HG02623 (cell line): Measurements from ENCODE around the gene PPFIA1.
A peak's percentile ranks its signal among the peaks of the same experiment; 100 is the strongest.
"Not testable (repeated sequence)": the region's sequence is repeated elsewhere in the genome, so short reads cannot be mapped to it uniquely, and the experiment has no call there.

Experiments used
- ATAC-seq: cut with Tn5 transposase; IDR thresholded peaks from one replicate; pipeline ENCODE4 v1.9.1; 2021; ENCODE audit warnings: moderate library complexity; ENCODE audit not compliant: unreplicated experiment

The PPFIA1 gene

DNA sequence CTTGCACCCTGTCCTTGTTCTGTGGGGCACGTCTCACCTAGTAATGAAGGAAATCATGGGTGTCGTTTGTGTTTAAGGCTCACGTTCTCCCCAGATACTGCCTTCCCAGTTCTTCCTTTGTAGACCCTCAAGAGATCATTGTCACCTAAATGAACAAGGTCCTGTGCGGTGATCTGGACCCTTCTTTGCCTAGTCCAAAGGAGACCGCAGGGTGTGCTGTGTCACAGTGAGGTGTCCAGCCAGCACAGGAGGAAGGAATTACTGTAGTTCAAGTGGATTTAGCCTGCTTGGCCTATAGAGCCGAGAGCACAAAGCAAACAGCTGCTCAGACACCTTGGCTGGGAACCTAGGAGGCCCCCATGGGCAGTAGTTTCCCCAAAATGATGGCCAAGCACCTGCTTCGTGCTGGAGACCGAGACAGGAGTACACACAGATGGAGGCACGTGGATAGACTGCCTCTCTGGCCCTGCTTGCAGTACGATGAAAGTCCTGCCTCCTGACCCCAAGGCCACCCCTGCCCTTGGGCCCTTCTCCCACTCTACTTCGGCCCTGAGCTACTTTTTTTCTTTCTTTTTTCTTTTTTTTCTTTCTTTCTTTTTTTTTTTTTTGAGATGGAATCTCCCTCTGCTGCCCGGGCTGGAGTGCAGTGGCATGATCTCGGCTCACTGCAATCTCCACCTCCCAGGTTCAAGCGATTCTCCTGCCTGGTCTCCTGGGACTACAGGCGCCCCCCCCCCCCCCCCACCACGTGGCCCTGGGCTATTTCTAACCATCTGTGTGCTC lies 19.4 kb upstream of the PPFIA1 start:
- no peak for ATAC-seq

DNA sequence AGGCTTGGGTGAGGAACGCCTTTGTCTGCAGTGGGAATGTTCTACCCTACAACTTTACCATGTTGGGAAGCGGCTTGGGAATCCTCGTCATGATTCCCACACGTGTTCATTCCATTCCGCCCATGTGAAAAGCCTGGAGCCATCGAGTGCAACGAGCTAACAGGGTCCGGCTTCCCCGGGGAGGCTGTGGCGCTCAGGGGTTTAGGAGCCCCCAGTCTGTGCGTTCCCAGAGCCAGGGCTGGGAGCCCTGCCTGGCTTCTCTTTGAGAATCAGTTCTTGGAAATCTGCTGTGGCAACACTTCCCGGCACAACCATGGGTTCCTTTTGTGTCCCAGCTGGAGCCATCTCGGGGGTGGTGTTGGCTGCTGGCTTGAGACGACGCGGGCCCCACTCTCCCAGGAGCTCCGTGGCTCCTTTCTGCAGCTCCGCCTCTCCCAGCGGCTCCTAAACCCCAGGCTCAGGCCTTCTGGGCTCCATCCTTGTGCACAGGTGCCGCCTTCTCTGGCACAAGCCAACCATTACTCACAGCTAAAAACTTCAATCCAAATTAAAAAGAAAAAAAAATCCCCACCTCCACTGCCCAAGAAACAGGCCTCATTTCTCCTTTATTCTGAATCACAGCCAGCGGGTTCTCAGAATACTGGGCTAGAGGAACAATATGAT lies 18.7 kb upstream of the PPFIA1 start:
- ATAC-seq, result no peak

- no peak for ATAC-seq
These were observed 17.6 kb upstream of the PPFIA1 start for GRCh38 chr11:70252844-70253243.

DNA sequence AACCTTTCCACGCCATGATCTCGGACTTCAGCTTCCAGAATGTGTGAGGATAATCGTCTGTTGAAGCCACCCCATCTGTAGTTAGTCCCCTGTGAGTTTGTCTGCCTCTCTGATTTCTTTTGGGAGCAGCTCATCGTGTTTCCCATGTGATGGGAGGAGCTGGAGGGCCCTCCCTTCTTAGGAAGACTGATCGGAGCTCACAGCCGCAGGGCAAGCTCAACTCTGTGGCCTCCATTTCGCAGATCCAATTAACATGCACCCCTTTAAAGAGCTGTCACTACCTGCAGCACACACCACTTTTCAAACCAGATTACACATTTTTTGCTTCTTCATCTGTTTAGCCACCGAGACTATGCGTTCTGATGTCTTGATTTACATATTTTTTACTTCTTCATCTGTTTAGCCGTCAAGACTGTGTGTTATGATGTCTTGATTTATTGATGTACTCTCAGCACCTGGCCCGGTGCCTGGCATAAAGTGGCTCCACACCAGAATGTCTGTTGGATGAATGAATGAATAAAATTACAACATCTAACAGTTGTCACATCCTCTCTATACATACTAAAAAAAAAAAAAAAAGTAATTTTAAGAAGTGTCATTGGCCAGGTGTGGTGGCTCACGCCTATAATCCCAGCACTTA lies 14.9 kb upstream of the PPFIA1 start:
- no peak for ATAC-seq

- ATAC-seq, result not testable (repeated sequence)
These were observed 11.4 kb upstream of the PPFIA1 start for GRCh38 chr11:70259077-70259476.

- ATAC-seq, result no peak
These were observed 7.5 kb upstream of the PPFIA1 start for GRCh38 chr11:70262951-70263350.

DNA sequence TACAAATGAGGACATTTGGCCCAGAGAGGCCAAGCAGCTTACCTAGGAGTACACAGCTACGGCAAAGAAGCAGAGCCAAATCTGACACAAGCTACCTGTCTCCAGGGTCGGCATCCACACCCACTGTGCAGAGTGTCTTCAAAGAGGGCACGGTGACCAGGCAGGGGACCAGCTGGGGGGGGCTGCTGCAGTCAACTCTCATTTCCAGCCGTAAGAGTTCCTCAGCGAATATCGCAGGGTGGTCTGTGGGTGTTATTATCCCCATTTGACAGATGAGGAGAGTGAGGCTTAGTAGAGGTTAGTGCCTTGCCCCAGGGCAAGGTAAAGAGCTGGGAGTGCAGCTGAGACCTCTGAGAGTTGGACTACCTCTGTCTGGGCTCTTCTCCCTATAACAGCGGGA lies 7.1 kb upstream of the PPFIA1 start:
- no peak for ATAC-seq

- no peak for ATAC-seq
These were observed 5.1 kb upstream of the PPFIA1 start for GRCh38 chr11:70265341-70265740.

DNA sequence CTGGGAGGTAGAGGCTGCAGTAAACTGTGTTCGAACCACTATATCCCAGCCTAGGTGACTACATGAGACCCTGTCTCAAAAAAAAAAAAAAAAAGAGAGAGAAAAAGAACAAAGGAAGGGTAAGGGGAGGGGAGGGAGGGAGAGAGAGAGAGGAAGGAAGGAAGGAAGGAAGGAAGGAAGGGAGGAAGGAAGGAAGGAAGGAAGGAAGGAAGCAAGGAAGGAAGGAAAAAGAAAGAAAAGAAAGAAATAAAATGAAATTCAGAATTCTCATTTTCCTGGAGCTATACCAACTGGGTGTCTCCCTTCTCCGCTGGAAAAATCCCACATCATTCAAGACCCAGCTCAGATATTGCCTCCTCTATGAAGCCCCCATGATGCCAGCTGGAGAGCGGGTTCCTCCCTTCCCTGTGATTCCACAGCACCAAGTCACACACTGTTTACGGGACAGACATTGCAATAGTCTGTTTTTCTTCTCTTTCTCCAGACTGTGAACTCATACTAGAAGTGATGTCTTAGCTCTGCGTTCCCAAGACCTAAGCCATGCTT lies 3.0 kb upstream of the PPFIA1 start:
- no peak for ATAC-seq

DNA sequence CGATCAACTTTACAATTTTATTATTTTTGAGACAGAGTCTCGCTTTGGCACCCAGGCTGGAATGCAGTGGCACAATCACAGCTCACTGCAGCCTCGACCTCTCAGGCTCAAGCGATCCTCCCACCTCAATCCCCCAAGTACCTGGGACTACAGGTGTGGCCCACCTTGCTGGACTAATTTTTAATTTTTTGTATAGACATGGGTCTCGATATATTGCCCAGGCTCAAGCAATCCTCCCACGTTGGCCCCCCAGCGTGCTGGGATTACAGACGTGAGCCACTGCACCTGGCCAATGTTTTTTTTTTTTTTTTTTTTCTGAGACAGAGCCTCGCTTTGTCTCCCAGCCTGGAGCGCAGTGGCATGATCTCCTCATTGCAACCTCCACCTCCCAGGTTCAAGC lies 2.0 kb upstream of the PPFIA1 start:
- ATAC-seq, result no peak

- peak; percentile 36 for ATAC-seq
These were observed 573 bp downstream of the PPFIA1 start for GRCh38 chr11:70270877-70271648.

DNA sequence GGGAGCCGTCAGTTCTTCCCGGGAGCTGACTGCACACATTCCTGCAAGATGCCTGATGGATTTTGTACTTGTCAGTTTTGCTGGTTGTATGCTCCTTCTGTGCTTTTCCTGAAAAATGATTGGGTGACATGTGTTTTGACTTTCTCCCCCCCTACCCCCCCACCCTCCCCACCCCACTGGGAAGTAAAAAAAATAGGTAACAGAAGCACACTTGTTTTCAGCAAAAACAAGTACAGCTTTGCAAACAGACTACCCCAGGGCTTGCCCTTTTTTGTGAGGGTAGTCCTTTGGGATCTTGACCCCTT lies 1.1 kb downstream of the PPFIA1 start:
- ATAC-seq, result no peak

- no peak for ATAC-seq
These were observed 1.5 kb downstream of the PPFIA1 start for GRCh38 chr11:70272009-70272408.

GRCh38 chr11:70278994-70279393 lies 8.5 kb downstream of the PPFIA1 start:
- ATAC-seq, result no peak

GRCh38 chr11:70281156-70281609 lies 10.7 kb downstream of the PPFIA1 start:
- no peak for ATAC-seq

DNA sequence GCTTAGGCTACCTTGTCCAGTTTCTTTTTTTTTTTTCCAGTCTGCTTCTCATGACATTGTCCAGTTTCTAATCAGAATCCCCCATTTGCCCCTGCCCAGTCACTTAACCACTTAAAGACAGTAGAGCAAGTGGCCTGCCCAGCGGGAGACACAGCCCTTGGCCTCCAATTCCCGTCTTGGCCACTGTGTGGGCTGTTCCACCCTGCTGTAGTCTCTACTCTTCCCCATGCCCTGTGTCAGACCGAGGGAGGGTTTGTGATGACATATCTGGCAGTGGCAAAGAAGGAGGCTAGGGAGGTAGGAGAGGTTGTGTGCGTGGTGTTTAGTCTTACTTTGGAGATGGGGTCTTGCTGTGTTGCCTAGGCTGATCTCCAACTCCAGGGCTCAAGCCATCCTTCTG lies 11.5 kb downstream of the PPFIA1 start:
- ATAC-seq, result no peak

GRCh38 chr11:70288721-70289120 lies 18.2 kb downstream of the PPFIA1 start:
- no peak for ATAC-seq

GRCh38 chr11:70289582-70289981 lies 19.1 kb downstream of the PPFIA1 start:
- no peak for ATAC-seq

DNA sequence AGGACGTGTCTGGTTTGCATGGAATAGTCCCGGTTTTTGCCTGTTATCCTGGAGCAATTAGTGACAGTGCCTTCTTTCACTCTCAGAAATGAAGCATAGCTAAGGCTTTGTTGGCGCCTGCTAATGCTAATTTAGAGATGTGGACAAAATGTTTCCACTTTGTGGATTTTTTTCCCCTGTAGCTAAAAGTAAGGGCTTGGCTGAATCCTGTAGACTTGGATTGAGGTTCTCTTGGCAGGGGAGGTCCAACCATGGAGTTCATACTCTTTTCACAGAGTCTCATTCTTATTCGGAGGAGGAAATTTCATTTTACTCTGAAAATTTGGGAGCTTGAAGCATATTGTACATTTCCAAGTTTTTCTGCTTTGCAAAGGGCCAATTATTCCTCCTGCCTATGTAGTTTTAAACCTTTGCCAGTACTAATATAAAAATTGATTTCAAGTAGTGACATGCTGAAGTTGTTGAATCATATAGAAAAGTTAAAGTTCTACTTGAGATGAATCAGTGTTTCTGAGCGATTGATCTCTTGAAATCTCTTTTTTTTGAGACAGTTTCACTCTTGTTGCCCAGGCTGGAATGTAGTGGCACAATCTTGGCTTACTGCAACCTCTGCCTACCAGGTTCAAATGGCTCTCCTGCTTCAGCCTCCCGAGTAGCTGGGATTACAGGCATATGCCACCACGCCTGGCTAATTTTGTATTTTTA lies 20.0 kb downstream of the PPFIA1 start:
- ATAC-seq, result no peak

DNA sequence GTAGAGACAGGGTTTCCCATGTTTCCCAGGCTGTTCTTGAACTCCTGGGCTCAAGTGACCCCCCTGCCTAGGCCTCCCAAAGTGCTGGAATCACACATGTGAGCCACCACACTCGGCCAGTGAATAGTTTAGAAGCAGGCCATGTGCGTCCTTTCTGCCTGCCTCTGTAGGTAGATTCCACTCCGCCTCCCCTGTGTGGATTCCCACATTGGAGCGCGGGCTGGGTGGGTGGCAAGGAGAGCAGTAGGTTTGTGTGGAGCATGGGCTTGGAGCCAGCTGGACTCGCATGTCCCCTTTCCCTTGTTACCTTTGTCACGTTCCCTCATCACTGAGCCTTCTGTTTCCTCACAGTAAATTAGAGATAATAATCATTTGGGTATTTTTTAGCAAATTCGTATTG lies 21.7 kb downstream of the PPFIA1 start:
- ATAC-seq, result no peak

DNA sequence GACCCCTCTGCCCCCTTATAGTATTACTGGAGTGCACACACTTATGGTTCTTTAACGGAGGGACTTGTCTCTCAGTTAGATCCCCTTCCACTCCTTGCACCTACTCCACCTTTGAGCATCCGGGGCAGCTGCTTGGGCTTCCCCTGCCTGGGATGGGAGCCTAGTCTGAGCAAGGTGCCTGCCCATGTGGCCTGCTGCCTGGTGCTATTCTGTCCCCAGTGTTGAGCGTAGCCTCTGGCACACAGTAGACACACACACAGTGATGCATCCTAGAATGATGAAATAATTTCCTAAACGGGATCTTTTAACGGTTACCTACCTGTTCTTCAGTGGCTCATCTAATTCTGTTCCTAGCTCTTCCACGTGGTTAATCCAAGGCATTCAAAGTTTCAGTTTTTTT lies 22.4 kb downstream of the PPFIA1 start:
- ATAC-seq, result no peak
